ENCODE data around the gene SEMA3F.

SEMA3F gene

GRCh38 chr3:50123394-50124051 lies 31.6 kb upstream of the SEMA3F start:
- Histone ChIP-seq H3K4me3 (ENCODE audit: low read depth in 1 of 2, low read length in 2 of 2) (no peak overlapping the region), H3K36me3 (ENCODE audit: control insufficient read depth in 1 of 2, insufficient read depth in 2 of 2, low read length in 2 of 2) (peaks cover 15 to 29% of the 10 kb centered on the region in 2 donors), H3K27me3 (ENCODE audit: low read depth, low read length) (no peaks in the 10 kb centered on the region), H3K27ac (ENCODE audit: low read length) (no peak overlapping the region), H3K9me3 (ENCODE audit: control insufficient read depth in 1 of 2, low read length in 2 of 2) (no peaks in the 10 kb centered on the region), H3K4me1 (ENCODE audit: control insufficient read depth in 1 of 2, insufficient read depth in 2 of 2, low read length in 2 of 2) (peaks cover 4 to 32% of the 10 kb centered on the region in 2 donors)

- H3K9me3 ChIP-seq (ENCODE audit: control insufficient read depth in 1 of 2, low read length in 2 of 2): no peaks in the 10 kb centered on the region
- peaks cover 4 to 32% of the 10 kb centered on the region in 2 donors for H3K4me1 ChIP-seq (ENCODE audit: control insufficient read depth in 1 of 2, insufficient read depth in 2 of 2, low read length in 2 of 2)
- H3K36me3 ChIP-seq (ENCODE audit: control insufficient read depth in 1 of 2, insufficient read depth in 2 of 2, low read length in 2 of 2): peaks cover 11 to 23% of the 10 kb centered on the region in 2 donors
- no peaks in the 10 kb centered on the region for H3K27me3 ChIP-seq (ENCODE audit: low read depth, low read length)
- no peak overlapping the region for H3K27ac ChIP-seq (ENCODE audit: low read length)
- H3K4me3 ChIP-seq (ENCODE audit: low read depth in 1 of 2, low read length in 2 of 2): no peak overlapping the region
These were observed 30.9 kb upstream of the SEMA3F start for GRCh38 chr3:50124052-50124799.

GRCh38 chr3:50124800-50125178 lies 30.3 kb upstream of the SEMA3F start:
- Histone ChIP-seq H3K4me1 (ENCODE audit: control insufficient read depth in 1 of 2, insufficient read depth in 2 of 2, low read length in 2 of 2) (peaks cover 4 to 32% of the 10 kb centered on the region in 2 donors), H3K27ac (ENCODE audit: low read length) (no peak overlapping the region), H3K27me3 (ENCODE audit: low read depth, low read length) (no peaks in the 10 kb centered on the region), H3K9me3 (ENCODE audit: control insufficient read depth in 1 of 2, low read length in 2 of 2) (no peaks in the 10 kb centered on the region), H3K4me3 (ENCODE audit: low read depth in 1 of 2, low read length in 2 of 2) (no peak overlapping the region), H3K36me3 (ENCODE audit: control insufficient read depth in 1 of 2, insufficient read depth in 2 of 2, low read length in 2 of 2) (peaks cover 8 to 17% of the 10 kb centered on the region in 2 donors)

- no peak overlapping the region for H3K4me3 ChIP-seq (ENCODE audit: low read depth in 1 of 2, low read length in 2 of 2)
- H3K36me3 ChIP-seq (ENCODE audit: control insufficient read depth in 1 of 2, insufficient read depth in 2 of 2, low read length in 2 of 2): peaks cover 0 to 8% of the 10 kb centered on the region in 2 donors
- no peaks in the 10 kb centered on the region for H3K27me3 ChIP-seq (ENCODE audit: low read depth, low read length)
- H3K27ac ChIP-seq (ENCODE audit: low read length): no peak overlapping the region
- peaks cover 4 to 32% of the 10 kb centered on the region in 2 donors for H3K4me1 ChIP-seq (ENCODE audit: control insufficient read depth in 1 of 2, insufficient read depth in 2 of 2, low read length in 2 of 2)
- no peaks in the 10 kb centered on the region for H3K9me3 ChIP-seq (ENCODE audit: control insufficient read depth in 1 of 2, low read length in 2 of 2)
These were observed 29.4 kb upstream of the SEMA3F start for GRCh38 chr3:50125541-50126286.

GRCh38 chr3:50126287-50127211 lies 28.6 kb upstream of the SEMA3F start:
- Histone ChIP-seq H3K27me3 (ENCODE audit: low read depth, low read length) (no peaks in the 10 kb centered on the region), H3K27ac (ENCODE audit: low read length) (no peak overlapping the region), H3K36me3 (ENCODE audit: control insufficient read depth in 1 of 2, insufficient read depth in 2 of 2, low read length in 2 of 2) (peaks cover 0 to 6% of the 10 kb centered on the region in 2 donors), H3K4me3 (ENCODE audit: low read depth in 1 of 2, low read length in 2 of 2) (no peak overlapping the region), H3K4me1 (ENCODE audit: control insufficient read depth in 1 of 2, insufficient read depth in 2 of 2, low read length in 2 of 2) (peaks cover 4 to 32% of the 10 kb centered on the region in 2 donors), H3K9me3 (ENCODE audit: control insufficient read depth in 1 of 2, low read length in 2 of 2) (no peaks in the 10 kb centered on the region)

GRCh38 chr3:50127251-50127691 lies 27.9 kb upstream of the SEMA3F start:
- Histone ChIP-seq H3K4me1 (ENCODE audit: control insufficient read depth in 1 of 2, insufficient read depth in 2 of 2, low read length in 2 of 2) (peaks cover 4 to 32% of the 10 kb centered on the region in 2 donors), H3K4me3 (ENCODE audit: low read depth in 1 of 2, low read length in 2 of 2) (no peak overlapping the region), H3K27me3 (ENCODE audit: low read depth, low read length) (no peaks in the 10 kb centered on the region), H3K9me3 (ENCODE audit: control insufficient read depth in 1 of 2, low read length in 2 of 2) (no peaks in the 10 kb centered on the region), H3K27ac (ENCODE audit: low read length) (no peak overlapping the region), H3K36me3 (ENCODE audit: control insufficient read depth in 1 of 2, insufficient read depth in 2 of 2, low read length in 2 of 2) (peaks cover 0 to 2% of the 10 kb centered on the region in 2 donors)

GRCh38 chr3:50128001-50128400 lies 27.1 kb upstream of the SEMA3F start:
- H3K36me3 ChIP-seq (ENCODE audit: control insufficient read depth in 1 of 2, insufficient read depth in 2 of 2, low read length in 2 of 2): no peaks in the 10 kb centered on the region
- no peaks in the 10 kb centered on the region for H3K9me3 ChIP-seq (ENCODE audit: control insufficient read depth in 1 of 2, low read length in 2 of 2)
- no peak overlapping the region for H3K4me3 ChIP-seq (ENCODE audit: low read depth in 1 of 2, low read length in 2 of 2)
- no peak overlapping the region for H3K27ac ChIP-seq (ENCODE audit: low read length)
- H3K4me1 ChIP-seq (ENCODE audit: control insufficient read depth in 1 of 2, insufficient read depth in 2 of 2, low read length in 2 of 2): peaks cover 4 to 32% of the 10 kb centered on the region in 2 donors
- no peaks in the 10 kb centered on the region for H3K27me3 ChIP-seq (ENCODE audit: low read depth, low read length)

- H3K9me3 ChIP-seq (ENCODE audit: control insufficient read depth in 1 of 2, low read length in 2 of 2): no peaks in the 10 kb centered on the region
- peaks cover 0 to 20% of the 10 kb centered on the region in 2 donors for H3K4me1 ChIP-seq (ENCODE audit: control insufficient read depth in 1 of 2, insufficient read depth in 2 of 2, low read length in 2 of 2)
- H3K27ac ChIP-seq (ENCODE audit: low read length): no peak overlapping the region
- no peaks in the 10 kb centered on the region for H3K27me3 ChIP-seq (ENCODE audit: low read depth, low read length)
- no peaks in the 10 kb centered on the region for H3K36me3 ChIP-seq (ENCODE audit: control insufficient read depth in 1 of 2, insufficient read depth in 2 of 2, low read length in 2 of 2)
- H3K4me3 ChIP-seq (ENCODE audit: low read depth in 1 of 2, low read length in 2 of 2): no peak overlapping the region
These were observed 24.7 kb upstream of the SEMA3F start for GRCh38 chr3:50130436-50130835.

- Histone ChIP-seq H3K4me1 (ENCODE audit: control insufficient read depth in 1 of 2, insufficient read depth in 2 of 2, low read length in 2 of 2) (no peaks in the 10 kb centered on the region), H3K9me3 (ENCODE audit: control insufficient read depth in 1 of 2, low read length in 2 of 2) (no peaks in the 10 kb centered on the region), H3K4me3 (ENCODE audit: low read depth in 1 of 2, low read length in 2 of 2) (no peak overlapping the region), H3K27ac (ENCODE audit: low read length) (no peak overlapping the region), H3K27me3 (ENCODE audit: low read depth, low read length) (no peaks in the 10 kb centered on the region), H3K36me3 (ENCODE audit: control insufficient read depth in 1 of 2, insufficient read depth in 2 of 2, low read length in 2 of 2) (no peaks in the 10 kb centered on the region)
These were observed 22.5 kb upstream of the SEMA3F start for GRCh38 chr3:50132421-50133282.

- H3K4me3 ChIP-seq (ENCODE audit: low read depth in 1 of 2, low read length in 2 of 2): no peak overlapping the region
These were observed 21.9 kb upstream of the SEMA3F start for GRCh38 chr3:50133283-50133615.

More at GRCh38 chr3:50133283-50133615, 21.9 kb upstream of the SEMA3F start:
- Histone ChIP-seq H3K27me3 (ENCODE audit: low read depth, low read length) (no peaks in the 10 kb centered on the region), H3K36me3 (ENCODE audit: control insufficient read depth in 1 of 2, insufficient read depth in 2 of 2, low read length in 2 of 2) (no peaks in the 10 kb centered on the region), H3K4me1 (ENCODE audit: control insufficient read depth in 1 of 2, insufficient read depth in 2 of 2, low read length in 2 of 2) (no peaks in the 10 kb centered on the region), H3K27ac (ENCODE audit: low read length) (no peak overlapping the region), H3K9me3 (ENCODE audit: control insufficient read depth in 1 of 2, low read length in 2 of 2) (no peaks in the 10 kb centered on the region)

Data from muscle layer of duodenum (tissue), 2 donors.